Measurements from ENCODE around the gene PRKAR1A. TPM values are rescaled to one million over a fixed set of nuclear protein-coding genes. Genes with fewer than 3 reads are reported as not detected.

PRKAR1A gene
- polyA plus RNA-seq, 1 experiment, result 282 TPM

- Histone ChIP-seq H3K27ac (ENCODE audit: low read depth, low read length) (no peak overlapping the region), H3K9me3 (ENCODE audit: control insufficient read depth, insufficient read depth, low read length) (no peaks in the 10 kb centered on the region), H3K4me3 (ENCODE audit: low read depth, low read length) (no peak overlapping the region), H3K27me3 (ENCODE audit: control insufficient read depth, insufficient read depth, low read length) (peaks cover 2% of the 10 kb centered on the region)
- ChIA-PET POLR2A (no interaction called here), CTCF (interaction anchor here (0.6 kb wide), 1 partner anchor 35 kb away, joined by 3 read pairs; no protein-coding TSS in a partner anchor)
- DNase-seq (ENCODE audit: low read depth, low spot score), result no peak
- TF ChIP-seq, protein P1, sequence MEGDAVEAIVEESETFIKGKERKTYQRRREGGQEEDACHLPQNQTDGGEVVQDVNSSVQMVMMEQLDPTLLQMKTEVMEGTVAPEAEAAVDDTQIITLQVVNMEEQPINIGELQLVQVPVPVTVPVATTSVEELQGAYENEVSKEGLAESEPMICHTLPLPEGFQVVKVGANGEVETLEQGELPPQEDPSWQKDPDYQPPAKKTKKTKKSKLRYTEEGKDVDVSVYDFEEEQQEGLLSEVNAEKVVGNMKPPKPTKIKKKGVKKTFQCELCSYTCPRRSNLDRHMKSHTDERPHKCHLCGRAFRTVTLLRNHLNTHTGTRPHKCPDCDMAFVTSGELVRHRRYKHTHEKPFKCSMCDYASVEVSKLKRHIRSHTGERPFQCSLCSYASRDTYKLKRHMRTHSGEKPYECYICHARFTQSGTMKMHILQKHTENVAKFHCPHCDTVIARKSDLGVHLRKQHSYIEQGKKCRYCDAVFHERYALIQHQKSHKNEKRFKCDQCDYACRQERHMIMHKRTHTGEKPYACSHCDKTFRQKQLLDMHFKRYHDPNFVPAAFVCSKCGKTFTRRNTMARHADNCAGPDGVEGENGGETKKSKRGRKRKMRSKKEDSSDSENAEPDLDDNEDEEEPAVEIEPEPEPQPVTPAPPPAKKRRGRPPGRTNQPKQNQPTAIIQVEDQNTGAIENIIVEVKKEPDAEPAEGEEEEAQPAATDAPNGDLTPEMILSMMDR (IDR thresholded peaks at IDR 0.05; ENCODE audit: low read depth, low read length), result no peak
Measured at GRCh38 chr17:68499587-68499986, 12.6 kb upstream of the PRKAR1A start.

DNA sequence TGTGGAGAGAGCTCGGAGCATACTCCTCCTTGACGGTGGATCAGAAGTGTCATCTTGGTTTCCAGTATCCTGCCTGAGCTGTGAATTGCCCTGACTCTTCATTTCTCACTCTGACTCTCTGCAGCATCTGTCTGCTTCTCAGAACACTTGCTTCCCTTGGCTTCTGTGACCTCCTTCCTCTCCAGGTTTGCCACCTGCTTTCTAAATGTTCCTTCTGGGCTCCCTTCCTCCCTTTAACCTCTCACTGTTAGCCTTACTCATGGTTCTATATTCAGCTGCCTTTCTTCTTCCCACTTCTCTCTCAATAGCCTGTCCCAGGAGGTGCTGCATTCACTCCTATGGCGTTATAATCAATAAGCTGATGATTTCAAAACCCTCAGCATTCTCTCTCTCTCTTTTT is 11.2 kb upstream of the PRKAR1A start:
- peaks cover 2% of the 10 kb centered on the region for H3K27me3 ChIP-seq (ENCODE audit: control insufficient read depth, insufficient read depth, low read length)
- H3K4me3 ChIP-seq (ENCODE audit: low read depth, low read length), result no peak overlapping the region
- ChIA-PET POLR2A (no interaction called here), CTCF (no interaction called here)
- H3K27ac ChIP-seq (ENCODE audit: low read depth, low read length), result no peak overlapping the region
- TF ChIP-seq, protein P1 (IDR thresholded peaks at IDR 0.05; ENCODE audit: low read depth, low read length), result no peak
- H3K9me3 ChIP-seq (ENCODE audit: control insufficient read depth, insufficient read depth, low read length), result no peaks in the 10 kb centered on the region
- DNase-seq (ENCODE audit: low read depth, low spot score), result no peak

DNA sequence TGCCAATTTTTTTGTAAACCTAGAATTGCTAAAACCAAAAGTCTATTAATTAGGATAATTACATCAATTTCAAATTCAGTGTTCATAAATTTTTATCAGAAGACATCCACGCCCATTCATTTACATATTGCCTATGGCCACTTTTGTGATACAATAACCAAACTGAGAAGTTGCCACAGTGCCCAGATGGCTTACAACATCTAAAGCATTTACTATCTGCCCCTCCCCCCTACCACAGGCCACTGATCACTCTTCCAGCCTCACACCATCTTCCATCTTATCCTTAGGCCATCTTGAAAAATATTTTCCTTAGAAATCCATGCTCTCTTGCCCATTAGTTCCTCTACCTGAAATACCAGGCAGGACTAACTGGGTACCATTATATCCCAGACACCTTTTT is 6.3 kb upstream of the PRKAR1A start:
- CTCF ChIA-PET, result no interaction called here
- H3K4me3 ChIP-seq (ENCODE audit: low read depth, low read length), result no peak overlapping the region

GRCh38 chr17:68507576-68507975 is 4.7 kb upstream of the PRKAR1A start:
- H3K27me3 ChIP-seq (ENCODE audit: control insufficient read depth, insufficient read depth, low read length), result no peaks in the 10 kb centered on the region
- H3K27ac ChIP-seq (ENCODE audit: low read depth, low read length), result no peak overlapping the region
- TF ChIP-seq, protein P1 (IDR thresholded peaks at IDR 0.05; ENCODE audit: low read depth, low read length), result no peak
- no peak overlapping the region for H3K4me3 ChIP-seq (ENCODE audit: low read depth, low read length)
- ChIA-PET POLR2A (no interaction called here), CTCF (interaction anchor here (1.0 kb wide), 1 partner anchor 264 kb away, joined by 3 read pairs; no protein-coding TSS in a partner anchor)
- H3K9me3 ChIP-seq (ENCODE audit: control insufficient read depth, insufficient read depth, low read length), result no peaks in the 10 kb centered on the region
- DNase-seq (ENCODE audit: low read depth, low spot score), result no peak

More for the DNA sequence above, 6.3 kb upstream of the PRKAR1A start:
- DNase-seq (ENCODE audit: low read depth, low spot score), result no peak
- Histone ChIP-seq H3K9me3 (ENCODE audit: control insufficient read depth, insufficient read depth, low read length) (no peaks in the 10 kb centered on the region), H3K27me3 (ENCODE audit: control insufficient read depth, insufficient read depth, low read length) (peaks cover 2% of the 10 kb centered on the region), H3K27ac (ENCODE audit: low read depth, low read length) (no peak overlapping the region)
- POLR2A ChIA-PET, result no interaction called here
- TF ChIP-seq, protein P1 (IDR thresholded peaks at IDR 0.05; ENCODE audit: low read depth, low read length), result no peak

GRCh38 chr17:68509141-68510057 is 2.8 kb upstream of the PRKAR1A start:
- ChIA-PET CTCF (no interaction called here), POLR2A (no interaction called here)
- no peak for DNase-seq (ENCODE audit: low read depth, low spot score)
- Histone ChIP-seq H3K27me3 (ENCODE audit: control insufficient read depth, insufficient read depth, low read length) (no peaks in the 10 kb centered on the region), H3K4me3 (ENCODE audit: low read depth, low read length) (no peak overlapping the region), H3K27ac (ENCODE audit: low read depth, low read length) (no peak overlapping the region), H3K9me3 (ENCODE audit: control insufficient read depth, insufficient read depth, low read length) (no peaks in the 10 kb centered on the region)
- TF ChIP-seq, protein P1 (IDR thresholded peaks at IDR 0.05; ENCODE audit: low read depth, low read length), result no peak
